Naive thymus-derived CD4-positive, alpha-beta T cell (primary cell): Measurements from ENCODE around the gene MIEN1. TPM values are rescaled to one million over a fixed set of nuclear protein-coding genes. Genes with fewer than 3 reads are reported as not detected.

Experiments used
- ATAC-seq: fragments of 150-1000 bp; cut with Tn5 transposase; 2 replicates; pipeline ENCODE4 v1.10.0; 2021; ENCODE audit warnings: mild to moderate bottlenecking, moderate library complexity
- CTCF ChIA-PET: fragments of 350-600 bp; sonication (Branson Sonifier 250); formaldehyde crosslinking; loops from one replicate; lab custom pipeline; 2021; ENCODE audit warnings: antibody characterized with exemption; lab: Charles Lee
- POLR2A ChIA-PET: fragments of 350-600 bp; sonication (Branson Sonifier 250); formaldehyde crosslinking; loops from one replicate; lab custom pipeline; 2021; ENCODE audit warnings: antibody characterized with exemption, inconsistent platforms; lab: Charles Lee
- DNase-seq, 9 donors: peaks; one replicate each; pipeline versions ENCODE4 v3.0.0 to v3.0.0-alpha.2; 2020 to 2022; ENCODE audit warnings: mixed read lengths in 1 of 9
- H3K27ac ChIP-seq: one replicate; pipeline ENCODE4 v1.7.0; 2013; ENCODE audit warnings: mild to moderate bottlenecking, low read depth, low read length, moderate library complexity
- H3K27me3 ChIP-seq, 2 donors: one replicate each; pipeline ENCODE4 v1.7.0; 2013; ENCODE audit warnings: low read length in 2 of 2, mild to moderate bottlenecking in 2 of 2, moderate library complexity in 2 of 2; ENCODE audit not compliant: control insufficient read depth in 2 of 2, insufficient read depth in 2 of 2
- H3K36me3 ChIP-seq, 3 experiments: 1 replicate in 2 of 3; 2 replicates in 1 of 3; pipeline ENCODE4 v1.7.0; 2013; ENCODE audit warnings: low read length in 3 of 3, mild to moderate bottlenecking in 3 of 3, moderate library complexity in 1 of 3; ENCODE audit not compliant: insufficient read depth in 3 of 3, control insufficient read depth in 2 of 3
- H3K4me1 ChIP-seq, 2 donors: one replicate each; pipeline ENCODE4 v1.7.0; 2013; ENCODE audit warnings: low read length in 2 of 2, mild to moderate bottlenecking in 2 of 2, moderate library complexity in 1 of 2; ENCODE audit not compliant: control insufficient read depth in 2 of 2, insufficient read depth in 2 of 2
- H3K4me3 ChIP-seq: 2 replicates; pipeline ENCODE4 v1.7.0; 2013; ENCODE audit warnings: mild to moderate bottlenecking, low read length
- H3K9me3 ChIP-seq, 3 experiments: 1 replicate in 2 of 3; 2 replicates in 1 of 3; pipeline ENCODE4 v1.7.0; 2013; ENCODE audit warnings: low read length in 3 of 3; ENCODE audit not compliant: control insufficient read depth in 2 of 3
- H3K27ac Mint-ChIP-seq, 9 donors: one replicate each; pipeline ENCODE4 v1.8.0; 2020 to 2022; ENCODE audit warnings: mixed read lengths in 9 of 9, mild to moderate bottlenecking in 8 of 9, moderate library complexity in 5 of 9, inconsistent platforms in 2 of 9
- H3K27me3 Mint-ChIP-seq, 5 donors: one replicate each; pipeline ENCODE4 v1.8.0; 2021 to 2022; ENCODE audit warnings: mixed read lengths in 5 of 5, mild to moderate bottlenecking in 1 of 5
- H3K36me3 Mint-ChIP-seq, 5 donors: one replicate each; pipeline ENCODE4 v1.8.0; 2020 to 2022; ENCODE audit warnings: mixed read lengths in 5 of 5, mild to moderate bottlenecking in 3 of 5, inconsistent platforms in 1 of 5
- H3K4me1 Mint-ChIP-seq, 7 donors: one replicate each; pipeline ENCODE4 v1.8.0; 2020 to 2022; ENCODE audit warnings: mixed read lengths in 7 of 7, mild to moderate bottlenecking in 3 of 7, inconsistent platforms in 1 of 7
- H3K4me3 Mint-ChIP-seq, 10 donors: one replicate each; pipeline ENCODE4 v1.8.0; 2020 to 2022; ENCODE audit warnings: mild to moderate bottlenecking in 10 of 10, mixed read lengths in 10 of 10, moderate library complexity in 6 of 10, inconsistent platforms in 2 of 10
- H3K9me3 Mint-ChIP-seq, 11 donors: one replicate each; pipeline ENCODE4 v1.8.0; 2020 to 2022; ENCODE audit warnings: mixed read lengths in 11 of 11, mild to moderate bottlenecking in 4 of 11, inconsistent platforms in 1 of 11, moderate library complexity in 1 of 11
- intact Hi-C, 2 donors: fragments of 100-400 bp; cut with micrococcal nuclease; formaldehyde crosslinking; loops; one replicate each; pipeline ENCODE4 v1.15.1; 2023
- polyA plus RNA-seq, 2 donors: library from polyadenylated mRNA; unstranded; fragments of 300-500 nt; fragmentation: Illumina TruSeq; gene quantifications; one replicate each; pipeline ENCODE4 v1.2.3, GENCODE V29; 2021
- total RNA-seq, 6 experiments: library from RNA in 5 of 6; stranded (reverse) in 5 of 6; gene quantifications; 1 replicate in 5 of 6; 2 replicates in 1 of 6; pipeline ENCODE4 v1.2.3 and lab custom pipeline; 2021 to 2026

The MIEN1 gene
- total and polyA plus RNA-seq, 7 experiments from 2014 or later, result 28.7 to 74.3 (median 34.4) TPM

GRCh38 chr17:39738983-39739884 lies 8.9 kb upstream of the MIEN1 start:
- no peak overlapping the region for H3K4me3 ChIP-seq
- H3K27ac Mint-ChIP-seq, result peak overlapping the region in 4 of 9 donors; percentile 29 to 80 (median 41)
- POLR2A ChIA-PET, result interaction anchor here (1.4 kb wide), 1 partner anchor 14 kb away, joined by 3 read pairs; no protein-coding TSS in a partner anchor
- CTCF ChIA-PET, result no interaction called here
- no peaks in the 10 kb centered on the region for H3K9me3 ChIP-seq
- H3K9me3 Mint-ChIP-seq, result peaks cover 0 to 4% (median 0%) of the 10 kb centered on the region in 11 donors
- H3K27me3 Mint-ChIP-seq, result peaks cover 6 to 32% (median 13%) of the 10 kb centered on the region in 5 donors
- no peak overlapping the region for H3K27ac ChIP-seq
- peaks cover 0 to 4% (median 0%) of the 10 kb centered on the region in 5 donors for H3K36me3 Mint-ChIP-seq
- peak; percentile 2 for ATAC-seq
- H3K4me1 Mint-ChIP-seq, result peaks cover 5 to 29% (median 15%) of the 10 kb centered on the region in 7 donors
- no peaks in the 10 kb centered on the region for H3K36me3 ChIP-seq
- H3K4me1 ChIP-seq, result peaks cover 0 to 12% of the 10 kb centered on the region in 2 donors
- H3K4me3 Mint-ChIP-seq, result peak overlapping the region in 9 of 10 donors; percentile 44 to 89 (median 82)
- no peak for DNase-seq
- H3K27me3 ChIP-seq, result no peaks in the 10 kb centered on the region
- intact Hi-C loops, result loop anchor here in 1 of 2 donors (5.0 to 10.0 kb wide), 2 partner anchors 192 to 334 kb away; partner anchors contain the start of gene FBXL20

DNA sequence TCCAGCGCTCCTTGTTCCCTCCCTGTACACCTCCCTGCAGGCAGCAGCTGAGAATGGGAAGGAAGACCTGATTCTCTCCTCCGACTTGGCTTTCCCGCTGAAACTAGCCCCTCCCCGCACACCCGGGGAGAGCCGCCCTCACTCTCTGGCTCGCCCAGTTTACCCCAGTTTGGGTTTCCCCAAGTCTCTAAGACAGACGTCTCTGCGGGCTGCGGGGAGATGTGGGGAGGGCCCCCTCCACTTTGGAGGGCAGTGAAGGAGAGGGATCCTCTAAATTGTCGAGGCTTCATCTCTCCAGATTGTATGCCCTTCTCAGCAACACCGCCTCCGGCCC lies 8.2 kb upstream of the MIEN1 start:
- Mint-ChIP-seq H3K27ac (peak overlapping the region in 5 of 9 donors; percentile 29 to 80 (median 48)), H3K27me3 (peaks cover 6 to 32% (median 13%) of the 10 kb centered on the region in 5 donors), H3K36me3 (peaks cover 0 to 4% (median 0%) of the 10 kb centered on the region in 5 donors), H3K4me3 (peak overlapping the region; percentile 69 to 89 (median 82)), H3K9me3 (peaks cover 0 to 4% (median 0%) of the 10 kb centered on the region in 11 donors), H3K4me1 (peaks cover 5 to 29% (median 15%) of the 10 kb centered on the region in 7 donors)
- peak overlapping the region; percentile 16 for H3K4me3 ChIP-seq
- intact Hi-C loops, result loop anchor here in 1 of 2 donors (5.0 to 10.0 kb wide), 2 partner anchors 191 to 334 kb away; partner anchors contain the start of gene FBXL20
- H3K27me3 ChIP-seq, result no peaks in the 10 kb centered on the region
- peaks cover 0 to 12% of the 10 kb centered on the region in 2 donors for H3K4me1 ChIP-seq
- ChIA-PET POLR2A (interaction anchor here (1.4 kb wide), 1 partner anchor 15 kb away, joined by 3 read pairs; no protein-coding TSS in a partner anchor), CTCF (no interaction called here)
- H3K36me3 ChIP-seq, result no peaks in the 10 kb centered on the region
- H3K27ac ChIP-seq, result no peak overlapping the region
- ATAC-seq (peak; percentile 98), DNase-seq (peak; percentile 26 to 80 (median 47))
- H3K9me3 ChIP-seq, result no peaks in the 10 kb centered on the region

GRCh38 chr17:39737760-39738567 lies 7.6 kb upstream of the MIEN1 start, which contains the start of gene GRB7:
Gene GRB7 (plus strand): TSS chr17:39737938. CDS start chr17:39742302, 4,364 bp downstream.
- POLR2A ChIA-PET, result no interaction called here
- H3K9me3 Mint-ChIP-seq, result peaks cover 0 to 4% (median 0%) of the 10 kb centered on the region in 11 donors
- H3K27me3 ChIP-seq, result no peaks in the 10 kb centered on the region
- peaks cover 6 to 32% (median 13%) of the 10 kb centered on the region in 5 donors for H3K27me3 Mint-ChIP-seq
- peaks cover 0 to 12% of the 10 kb centered on the region in 2 donors for H3K4me1 ChIP-seq
- peaks cover 5 to 29% (median 15%) of the 10 kb centered on the region in 7 donors for H3K4me1 Mint-ChIP-seq
- DNase-seq (no peak), ATAC-seq (no peak)
- H3K27ac ChIP-seq, result no peak within 1 kb of the TSS
- H3K4me3 Mint-ChIP-seq, result peak within 1 kb of the TSS; percentile 69 to 89 (median 82)
- no peaks in the 10 kb centered on the region for H3K9me3 ChIP-seq
- H3K4me3 ChIP-seq, result peak within 1 kb of the TSS; percentile 16
- H3K36me3 Mint-ChIP-seq, result peaks cover 0 to 4% (median 0%) of the 10 kb centered on the region in 5 donors
- intact Hi-C loops, result loop anchor here in 1 of 2 donors (5.0 to 10.0 kb wide), 2 partner anchors 191 to 333 kb away; partner anchors contain the start of gene FBXL20
- H3K27ac Mint-ChIP-seq, result peak within 1 kb of the TSS in 5 of 9 donors; percentile 29 to 80 (median 48)
- no peaks in the 10 kb centered on the region for H3K36me3 ChIP-seq
- CTCF ChIA-PET, result no interaction called here

- Histone ChIP-seq H3K9me3 (no peaks in the 10 kb centered on the region), H3K4me3 (no peak overlapping the region), H3K27me3 (no peaks in the 10 kb centered on the region), H3K36me3 (no peaks in the 10 kb centered on the region), H3K27ac (no peak overlapping the region), H3K4me1 (peaks cover 0 to 12% of the 10 kb centered on the region in 2 donors)
- peaks cover 6 to 30% (median 13%) of the 10 kb centered on the region in 5 donors for H3K27me3 Mint-ChIP-seq
- POLR2A ChIA-PET, result no interaction called here
- peak overlapping the region in 6 of 10 donors; percentile 41 to 89 (median 56) for H3K4me3 Mint-ChIP-seq
- H3K36me3 Mint-ChIP-seq, result peaks cover 0 to 4% (median 0%) of the 10 kb centered on the region in 5 donors
- ATAC-seq, result no peak
- DNase-seq, result no peak
- CTCF ChIA-PET, result no interaction called here
- peaks cover 0 to 4% (median 0%) of the 10 kb centered on the region in 11 donors for H3K9me3 Mint-ChIP-seq
- no peak overlapping the region for H3K27ac Mint-ChIP-seq
- peaks cover 6 to 31% (median 15%) of the 10 kb centered on the region in 7 donors for H3K4me1 Mint-ChIP-seq
- intact Hi-C loops, result loop anchor here in 1 of 2 donors (5.0 to 10.0 kb wide), 2 partner anchors 190 to 332 kb away; partner anchors contain the start of gene FBXL20
Measured at GRCh38 chr17:39737206-39737759, 7.0 kb upstream of the MIEN1 start.

DNA sequence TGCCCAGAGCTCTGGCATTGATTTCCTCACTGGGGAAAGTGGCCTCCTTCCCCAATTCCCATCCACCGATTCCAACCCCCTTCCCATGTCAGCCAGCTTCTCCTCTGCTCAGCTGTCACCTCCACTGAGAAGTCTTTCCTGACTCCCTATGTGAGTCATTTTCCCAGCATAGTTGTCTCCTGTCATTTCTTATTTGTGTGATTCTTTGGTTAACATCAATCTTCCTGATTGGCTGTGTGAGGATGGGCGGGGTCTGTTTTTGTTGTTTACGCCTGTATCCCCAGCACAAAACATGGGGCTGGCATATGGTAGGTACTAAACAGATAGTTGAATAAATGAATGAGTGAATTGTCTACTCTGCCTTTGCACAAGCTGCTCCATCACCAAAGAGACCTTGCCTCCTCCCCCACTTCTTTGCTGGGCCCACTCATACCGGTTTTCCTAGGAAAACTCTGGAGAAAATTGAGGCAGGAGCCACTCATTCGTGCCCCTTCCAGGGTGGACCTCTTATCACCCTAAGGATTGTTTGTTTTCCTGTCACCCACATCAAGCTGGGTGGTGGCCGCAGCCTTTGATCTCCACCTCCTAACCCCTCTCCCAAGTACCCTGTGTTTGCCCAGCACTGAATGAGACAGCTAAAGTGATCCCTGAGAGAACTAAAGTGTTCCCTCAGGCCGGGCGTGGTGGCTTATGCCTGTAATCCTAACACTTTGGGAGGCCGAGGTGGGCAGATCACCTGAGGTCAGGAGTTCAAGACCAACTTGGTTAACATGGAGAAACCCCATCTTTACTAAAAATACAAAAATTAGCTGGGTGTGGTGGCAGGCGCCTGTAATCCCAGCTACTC lies 6.2 kb upstream of the MIEN1 start:
- H3K27me3 ChIP-seq, result no peaks in the 10 kb centered on the region
- no peak for ATAC-seq
- DNase-seq, result no peak
- H3K9me3 ChIP-seq, result no peaks in the 10 kb centered on the region
- Mint-ChIP-seq H3K9me3 (peaks cover 0 to 4% (median 0%) of the 10 kb centered on the region in 11 donors), H3K27ac (no peak overlapping the region), H3K27me3 (peaks cover 6 to 30% (median 13%) of the 10 kb centered on the region in 5 donors), H3K4me1 (peaks cover 6 to 31% (median 15%) of the 10 kb centered on the region in 7 donors), H3K36me3 (peaks cover 0 to 4% (median 0%) of the 10 kb centered on the region in 5 donors), H3K4me3 (no peak overlapping the region)
- intact Hi-C loops, result loop anchor here in 1 of 2 donors (5.0 to 10.0 kb wide), 2 partner anchors 189 to 332 kb away; partner anchors contain the start of gene FBXL20
- no peaks in the 10 kb centered on the region for H3K36me3 ChIP-seq
- no peak overlapping the region for H3K27ac ChIP-seq
- POLR2A ChIA-PET, result interaction anchor here (0.6 kb wide), 1 partner anchor 12 kb away, joined by 3 read pairs; no protein-coding TSS in a partner anchor
- H3K4me3 ChIP-seq, result no peak overlapping the region
- peaks cover 0 to 12% of the 10 kb centered on the region in 2 donors for H3K4me1 ChIP-seq
- CTCF ChIA-PET, result interaction anchor here (1.1 kb wide), 1 partner anchor 113 kb away, joined by 3 read pairs; no protein-coding TSS in a partner anchor
